HCT116 (cell line): ENCODE results near the gene TMC1. TPM values are rescaled to one million over a fixed set of nuclear protein-coding genes. Genes with fewer than 3 reads are reported as not detected.

Experiments
- ATAC-seq: fragments of 200-7000 bp; cut with Tn5 transposase; 2 replicates; pipeline ENCODE4 v1.9.1; 2020; ENCODE audit warnings: mild to moderate bottlenecking, moderate library complexity
- BruUV-seq: library from RNA; stranded (reverse); fragments of 400-500 nt; replicated peaks from 2 replicates; lab custom pipeline; 2021; lab: Mats Ljungman, UMichigan
- CTCF ChIA-PET: fragments of 300-600 bp; sonication (Branson Sonifier 250); formaldehyde crosslinking; loops from one replicate; lab custom pipeline; 2021; ENCODE audit warnings: antibody characterized with exemption; lab: Charles Lee
- POLR2A ChIA-PET: fragments of 300-600, 350-600 bp; sonication (Branson Sonifier 250); formaldehyde crosslinking; loops from one replicate; lab custom pipeline; 2021; ENCODE audit warnings: antibody characterized with exemption; lab: Charles Lee
- RAD21 ChIA-PET, 2 experiments: fragments of 300-600 bp; sonication (Branson Sonifier 250); formaldehyde crosslinking; loops; one replicate each; lab custom pipeline; 2023; ENCODE audit warnings: low total read pairs in 2 of 2; ENCODE audit not compliant: uncharacterized antibody in 2 of 2, unreplicated experiment in 2 of 2, low non-redundant PET in 1 of 2; lab: Charles Lee
- DNase-seq: peaks from one replicate; pipeline ENCODE4 v3.0.0-alpha.2; 2010; ENCODE audit warnings: low read depth, low spot score
- H2AFZ ChIP-seq: fragments of 200-600 bp; shearing (Covaris generic), sonication (generic); 2 replicates; pipeline ENCODE4 v1.6.1; 2017; ENCODE audit warnings: low read depth, mixed run types, mixed read lengths, antibody characterized with exemption, low read length; ENCODE audit not compliant: poor library complexity, severe bottlenecking
- H3K27ac ChIP-seq: 2 replicates; pipeline ENCODE4 v1.5.1; 2012; ENCODE audit warnings: low read depth, low read length
- H3K27me3 ChIP-seq: fragments of 200-600 bp; sonication (generic); 2 replicates; pipeline ENCODE4 v1.6.1; 2016; ENCODE audit warnings: mixed run types, low read length, mixed read lengths; ENCODE audit not compliant: insufficient read depth
- H3K36me3 ChIP-seq, 2 experiments: fragments of 200-500 bp in 1 of 2; fragments of 200-600 bp in 1 of 2; sonication (Bioruptor generic) in 1 of 2; sonication (generic) in 1 of 2; 2 replicates each; pipeline versions ENCODE4 v1.5.1 to v1.6.1; 2014 to 2016; ENCODE audit warnings: low read length in 2 of 2, inconsistent platforms in 1 of 2, mixed read lengths in 1 of 2, mixed run types in 1 of 2; ENCODE audit not compliant: insufficient read depth in 2 of 2, control insufficient read depth in 1 of 2
- H3K4me1 ChIP-seq, 2 experiments: fragments of 200-600 bp in 1 of 2; sonication (generic) in 1 of 2; 2 replicates each; pipeline versions ENCODE4 v1.5.1 to v1.6.1; 2012 to 2017; ENCODE audit warnings: low read length in 2 of 2, inconsistent platforms in 1 of 2, mild to moderate bottlenecking in 1 of 2, mixed read lengths in 1 of 2, mixed run types in 1 of 2, moderate library complexity in 1 of 2; ENCODE audit not compliant: insufficient read depth in 2 of 2, control insufficient read depth in 1 of 2
- H3K4me2 ChIP-seq: fragments of 200-600 bp; sonication (generic); 2 replicates; pipeline ENCODE4 v1.6.1; 2017; ENCODE audit warnings: mixed run types, low read length, mixed read lengths
- H3K4me3 ChIP-seq, 2 experiments: fragments of 200-600 bp in 1 of 2; sonication (generic) in 1 of 2; replicated peaks in 1 of 2; 2 replicates each; pipeline ENCODE4 v1.5.1; 2011 to 2016; ENCODE audit warnings: low read length in 2 of 2, control low read depth in 1 of 2, low read depth in 1 of 2, mild to moderate bottlenecking in 1 of 2, mixed read lengths in 1 of 2, mixed run types in 1 of 2
- H3K79me2 ChIP-seq: fragments of 200-600 bp; sonication (generic); 2 replicates; pipeline ENCODE4 v1.6.1; 2017; ENCODE audit warnings: mild to moderate bottlenecking, mixed run types, low read length, moderate library complexity, mixed read lengths; ENCODE audit not compliant: insufficient read depth
- H3K9ac ChIP-seq: fragments of 200-600 bp; sonication (generic); 2 replicates; pipeline ENCODE4 v1.6.1; 2016; ENCODE audit warnings: low read length, mixed read lengths
- H3K9me2 ChIP-seq: fragments of 200-600 bp; sonication (generic), shearing (Covaris generic); 2 replicates; pipeline ENCODE4 v1.6.1; 2017; ENCODE audit warnings: mixed run types, mild to moderate bottlenecking, moderate library complexity; ENCODE audit not compliant: insufficient read depth
- H3K9me3 ChIP-seq, 2 experiments: fragments of 200-500 bp in 1 of 2; fragments of 200-600 bp in 1 of 2; sonication (Bioruptor generic) in 1 of 2; sonication (generic) in 1 of 2; 2 replicates each; pipeline ENCODE4 v1.6.1; 2014 to 2017; ENCODE audit warnings: low read length in 2 of 2, mixed read lengths in 2 of 2, inconsistent platforms in 1 of 2, low read depth in 1 of 2, mild to moderate bottlenecking in 1 of 2, mixed run types in 1 of 2, moderate library complexity in 1 of 2; ENCODE audit not compliant: control insufficient read depth in 1 of 2, insufficient read depth in 1 of 2
- H4K20me1 ChIP-seq: fragments of 200-600 bp; sonication (generic), shearing (Covaris generic); 2 replicates; pipeline ENCODE4 v1.6.1; 2017; ENCODE audit warnings: mixed run types, mild to moderate bottlenecking, moderate library complexity; ENCODE audit not compliant: insufficient read depth
- ELF1 ChIP-seq: IDR thresholded peaks from 2 replicates; pipeline ENCODE4 v1.6.1; 2012; ENCODE audit warnings: low read depth, borderline replicate concordance
- EZH2 ChIP-seq: fragments of 200-600 bp; sonication (generic); IDR thresholded peaks from 2 replicates; pipeline ENCODE4 v1.6.1; 2017; ENCODE audit warnings: antibody characterized with exemption, mixed run types
- EZH2phosphoT487 ChIP-seq: fragments of 200-600 bp; IDR thresholded peaks from 2 replicates; pipeline ENCODE4 v1.6.1; 2018; ENCODE audit warnings: antibody characterized with exemption, borderline replicate concordance
- FOSL1 ChIP-seq: IDR thresholded peaks from 2 replicates; pipeline ENCODE4 v1.6.1; 2012; ENCODE audit warnings: low read depth
- SIN3A ChIP-seq: IDR thresholded peaks from 2 replicates; pipeline ENCODE4 v1.6.1; 2012; ENCODE audit warnings: low read depth
- intact Hi-C: fragments of 100-400 bp; cut with micrococcal nuclease; formaldehyde crosslinking; loops from 2 replicates; pipeline ENCODE4 v1.10.0; 2022
- total RNA-seq: library from RNA; stranded (reverse); gene quantifications from one replicate; pipeline ENCODE4 v1.2.1, GENCODE V29; 2021; ENCODE audit not compliant: unreplicated experiment
- TF ChIP-seq, protein P1 (sequence below): IDR thresholded peaks from 2 replicates; pipeline ENCODE4 v1.6.1; 2011; ENCODE audit warnings: mild to moderate bottlenecking, low read length, moderate library complexity; ENCODE audit not compliant: insufficient replicate concordance; ENCODE audit errors: extremely low read depth
- TF ChIP-seq, protein P2 (sequence below): IDR thresholded peaks from 2 replicates; pipeline ENCODE4 v1.6.1; 2012

Gene TMC1
- total RNA-seq, 1 experiment from 2014 or later = 0.57 TPM

DNA sequence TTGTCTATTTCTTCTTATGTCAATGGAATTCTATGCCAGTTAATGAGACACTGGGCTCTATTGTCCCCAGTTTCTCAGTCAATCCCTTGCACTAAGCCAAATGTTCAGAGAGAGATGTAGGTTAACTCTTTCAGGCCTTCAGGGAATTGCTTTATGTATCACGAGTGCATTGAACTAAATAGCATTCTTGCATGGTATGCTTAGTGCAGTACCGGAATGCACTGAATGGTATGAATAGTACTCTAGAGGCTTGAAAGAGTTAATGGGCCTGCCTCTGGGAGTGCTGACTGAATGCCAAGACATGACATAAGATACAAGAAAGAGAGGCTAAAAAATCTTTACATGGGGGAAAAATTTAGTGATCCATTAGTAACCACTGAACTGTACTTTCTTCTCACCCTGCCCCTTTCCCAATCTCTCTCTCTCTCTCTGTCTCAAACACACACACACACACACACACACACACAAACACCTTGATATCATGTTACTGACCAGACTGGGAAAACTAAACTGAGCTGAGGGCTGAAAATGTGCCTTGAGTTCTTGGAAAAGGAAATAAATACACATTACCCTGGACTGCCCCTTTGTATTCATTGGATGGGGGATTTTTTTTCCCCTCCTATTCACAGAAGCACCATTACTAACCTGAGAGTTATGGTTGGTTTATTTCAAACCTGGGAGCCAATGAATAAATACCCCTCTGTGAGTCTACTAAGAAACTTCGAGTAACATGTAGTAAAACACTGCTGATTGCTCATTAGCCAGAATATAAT lies 35.4 kb upstream of the TMC1 start:
- TF ChIP-seq EZH2 (no peak), FOSL1 (no peak), ELF1 (no peak), SIN3A (no peak), EZH2phosphoT487 (no peak)
- TF ChIP-seq, protein P1, sequence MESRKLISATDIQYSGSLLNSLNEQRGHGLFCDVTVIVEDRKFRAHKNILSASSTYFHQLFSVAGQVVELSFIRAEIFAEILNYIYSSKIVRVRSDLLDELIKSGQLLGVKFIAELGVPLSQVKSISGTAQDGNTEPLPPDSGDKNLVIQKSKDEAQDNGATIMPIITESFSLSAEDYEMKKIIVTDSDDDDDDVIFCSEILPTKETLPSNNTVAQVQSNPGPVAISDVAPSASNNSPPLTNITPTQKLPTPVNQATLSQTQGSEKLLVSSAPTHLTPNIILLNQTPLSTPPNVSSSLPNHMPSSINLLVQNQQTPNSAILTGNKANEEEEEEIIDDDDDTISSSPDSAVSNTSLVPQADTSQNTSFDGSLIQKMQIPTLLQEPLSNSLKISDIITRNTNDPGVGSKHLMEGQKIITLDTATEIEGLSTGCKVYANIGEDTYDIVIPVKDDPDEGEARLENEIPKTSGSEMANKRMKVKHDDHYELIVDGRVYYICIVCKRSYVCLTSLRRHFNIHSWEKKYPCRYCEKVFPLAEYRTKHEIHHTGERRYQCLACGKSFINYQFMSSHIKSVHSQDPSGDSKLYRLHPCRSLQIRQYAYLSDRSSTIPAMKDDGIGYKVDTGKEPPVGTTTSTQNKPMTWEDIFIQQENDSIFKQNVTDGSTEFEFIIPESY = no peak
- TF ChIP-seq, protein P2, sequence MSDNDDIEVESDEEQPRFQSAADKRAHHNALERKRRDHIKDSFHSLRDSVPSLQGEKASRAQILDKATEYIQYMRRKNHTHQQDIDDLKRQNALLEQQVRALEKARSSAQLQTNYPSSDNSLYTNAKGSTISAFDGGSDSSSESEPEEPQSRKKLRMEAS = no peak
- TF ChIP-seq, all 23 proteins: peak for 0
- H3K4me3 ChIP-seq = no peak overlapping the region
- H3K27me3 ChIP-seq = no peaks in the 10 kb centered on the region
- H3K9ac ChIP-seq = no peak overlapping the region
- peak overlapping the region; percentile 37 for H2AFZ ChIP-seq
- ChIA-PET POLR2A (no interaction called here), CTCF (no interaction called here), RAD21 (no interaction called here)
- H3K4me2 ChIP-seq = no peak overlapping the region
- H3K27ac ChIP-seq = no peak overlapping the region
- H4K20me1 ChIP-seq = no peaks in the 10 kb centered on the region
- peaks cover 0 to 5% of the 10 kb centered on the region in 2 experiments; a peak in 1 of 4 replicates for H3K4me1 ChIP-seq
- H3K79me2 ChIP-seq = no peaks in the 10 kb centered on the region
- H3K9me3 ChIP-seq = no peaks in the 10 kb centered on the region
- DNase-seq (no peak), ATAC-seq (no peak)
- H3K9me2 ChIP-seq = no peaks in the 10 kb centered on the region
- intact Hi-C loops = no loop called here
- BruUV-seq = no TSS peak
- no peaks in the 10 kb centered on the region for H3K36me3 ChIP-seq
